ENCODE measurements around the gene MGAT4C. TPM values are rescaled to one million over a fixed set of nuclear protein-coding genes. Genes with fewer than 3 reads are reported as not detected.

Gene MGAT4C
- total RNA-seq, 1 experiment from 2014 or later: not detected

- H3K27me3 Mint-ChIP-seq (ENCODE audit: insufficient read depth, unreplicated experiment): no peaks in the 10 kb centered on the region
- H3K27ac Mint-ChIP-seq (ENCODE audit: low read depth, unreplicated experiment): no peak overlapping the region
- H3K36me3 Mint-ChIP-seq (ENCODE audit: insufficient read depth, unreplicated experiment): no peaks in the 10 kb centered on the region
- no TSS peak for BruUV-seq (replicated peaks)
- intact Hi-C loops (cut with micrococcal nuclease): no loop called here
- no peak for TF ChIP-seq CTCF (IDR thresholded peaks at IDR 0.05; ENCODE audit: unreplicated experiment)
- ChIA-PET POLR2A (no interaction called here), CTCF (interaction anchor here (0.7 kb wide), 1 partner anchor 40 kb away, joined by 3 read pairs; no protein-coding TSS in a partner anchor)
- no peaks in the 10 kb centered on the region for H3K4me1 Mint-ChIP-seq (ENCODE audit: insufficient read depth, unreplicated experiment)
- H3K9me3 Mint-ChIP-seq (ENCODE audit: unreplicated experiment): no peaks in the 10 kb centered on the region
- no peak for DNase-seq (ENCODE audit: unreplicated experiment)
- H3K4me3 Mint-ChIP-seq (ENCODE audit: unreplicated experiment): no peak overlapping the region
Measured at GRCh38 chr12:86118161-86118560, 138.0 kb downstream of the MGAT4C start.

- ChIA-PET CTCF (no interaction called here), POLR2A (no interaction called here)
- H3K4me1 Mint-ChIP-seq (ENCODE audit: insufficient read depth, unreplicated experiment): no peaks in the 10 kb centered on the region
- intact Hi-C loops (cut with micrococcal nuclease): no loop called here
- no peak overlapping the region for H3K27ac Mint-ChIP-seq (ENCODE audit: low read depth, unreplicated experiment)
- no peaks in the 10 kb centered on the region for H3K27me3 Mint-ChIP-seq (ENCODE audit: insufficient read depth, unreplicated experiment)
- BruUV-seq (replicated peaks): no TSS peak
- H3K4me3 Mint-ChIP-seq (ENCODE audit: unreplicated experiment): no peak overlapping the region
- TF ChIP-seq CTCF (IDR thresholded peaks at IDR 0.05; ENCODE audit: unreplicated experiment): no peak
- no peaks in the 10 kb centered on the region for H3K36me3 Mint-ChIP-seq (ENCODE audit: insufficient read depth, unreplicated experiment)
- no peaks in the 10 kb centered on the region for H3K9me3 Mint-ChIP-seq (ENCODE audit: unreplicated experiment)
- DNase-seq (ENCODE audit: unreplicated experiment): no peak
Measured at GRCh38 chr12:86117711-86118110, 138.5 kb downstream of the MGAT4C start.

GRCh38 chr12:86104087-86104486 lies 152.1 kb downstream of the MGAT4C start:
- no TSS peak for BruUV-seq (replicated peaks)
- TF ChIP-seq CTCF (IDR thresholded peaks at IDR 0.05; ENCODE audit: unreplicated experiment): no peak
- intact Hi-C loops (cut with micrococcal nuclease): no loop called here
- Mint-ChIP-seq H3K27me3 (ENCODE audit: insufficient read depth, unreplicated experiment) (no peaks in the 10 kb centered on the region), H3K9me3 (ENCODE audit: unreplicated experiment) (no peaks in the 10 kb centered on the region), H3K4me3 (ENCODE audit: unreplicated experiment) (no peak overlapping the region), H3K4me1 (ENCODE audit: insufficient read depth, unreplicated experiment) (no peaks in the 10 kb centered on the region), H3K36me3 (ENCODE audit: insufficient read depth, unreplicated experiment) (peaks cover 5% of the 10 kb centered on the region), H3K27ac (ENCODE audit: low read depth, unreplicated experiment) (peak overlapping the region; percentile 52)
- ChIA-PET POLR2A (no interaction called here), CTCF (no interaction called here)
- peak; percentile 23 for DNase-seq (ENCODE audit: unreplicated experiment)

GRCh38 chr12:86097161-86097560 lies 159.0 kb downstream of the MGAT4C start:
- no TSS peak for BruUV-seq (replicated peaks)
- no peak for DNase-seq (ENCODE audit: unreplicated experiment)
- no peaks in the 10 kb centered on the region for H3K9me3 Mint-ChIP-seq (ENCODE audit: unreplicated experiment)
- ChIA-PET CTCF (no interaction called here), POLR2A (no interaction called here)
- no peaks in the 10 kb centered on the region for H3K36me3 Mint-ChIP-seq (ENCODE audit: insufficient read depth, unreplicated experiment)
- H3K27ac Mint-ChIP-seq (ENCODE audit: low read depth, unreplicated experiment): no peak overlapping the region
- no peak overlapping the region for H3K4me3 Mint-ChIP-seq (ENCODE audit: unreplicated experiment)
- no peaks in the 10 kb centered on the region for H3K27me3 Mint-ChIP-seq (ENCODE audit: insufficient read depth, unreplicated experiment)
- no peak for TF ChIP-seq CTCF (IDR thresholded peaks at IDR 0.05; ENCODE audit: unreplicated experiment)
- peaks cover 5% of the 10 kb centered on the region for H3K4me1 Mint-ChIP-seq (ENCODE audit: insufficient read depth, unreplicated experiment)
- intact Hi-C loops (cut with micrococcal nuclease): no loop called here

All from MCF 10A (cell line).